Germinal center (tissue), 1 donor: Measurements from ENCODE around the gene AKAP7.

Experiments used
- DNase-seq: peaks from one replicate; pipeline ENCODE4 v3.0.0; 2012; ENCODE audit warnings: mixed read lengths, low spot score

Gene AKAP7

DNA sequence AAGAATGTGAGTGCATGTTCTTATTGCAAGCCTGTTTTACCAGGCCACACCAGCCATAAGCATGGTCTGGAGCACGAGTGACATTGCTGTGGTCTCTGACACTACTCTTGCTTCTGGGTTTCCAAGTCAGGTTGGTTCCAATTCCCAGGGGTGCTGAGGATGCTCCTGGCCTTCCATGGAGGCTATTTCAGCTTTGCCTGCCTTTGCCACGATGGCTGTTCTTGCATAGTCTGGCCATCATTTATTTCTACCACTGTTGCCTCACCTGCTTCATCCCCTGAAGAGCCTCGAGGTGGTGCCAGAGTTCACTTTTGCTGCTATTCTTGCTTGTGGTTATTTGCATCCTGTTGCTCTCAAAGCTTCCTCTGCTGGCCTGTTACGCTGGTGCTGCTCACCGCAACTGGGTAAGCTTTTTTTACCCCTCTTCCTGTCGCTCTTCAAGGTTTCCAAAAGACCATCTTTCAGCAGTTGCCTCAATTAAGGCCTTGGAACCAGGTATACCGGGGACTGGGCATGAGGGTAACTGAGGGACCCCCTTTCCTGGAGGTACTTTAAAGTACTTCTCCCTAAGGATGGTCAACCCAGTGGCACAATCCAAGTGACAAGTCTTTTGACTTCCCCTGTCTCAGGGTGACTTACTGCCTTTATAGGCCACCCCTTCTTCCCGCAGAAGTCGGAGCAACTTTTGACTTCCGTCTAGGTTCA is 64.5 kb downstream of the AKAP7 start:
- peak; percentile 78 for DNase-seq

DNA sequence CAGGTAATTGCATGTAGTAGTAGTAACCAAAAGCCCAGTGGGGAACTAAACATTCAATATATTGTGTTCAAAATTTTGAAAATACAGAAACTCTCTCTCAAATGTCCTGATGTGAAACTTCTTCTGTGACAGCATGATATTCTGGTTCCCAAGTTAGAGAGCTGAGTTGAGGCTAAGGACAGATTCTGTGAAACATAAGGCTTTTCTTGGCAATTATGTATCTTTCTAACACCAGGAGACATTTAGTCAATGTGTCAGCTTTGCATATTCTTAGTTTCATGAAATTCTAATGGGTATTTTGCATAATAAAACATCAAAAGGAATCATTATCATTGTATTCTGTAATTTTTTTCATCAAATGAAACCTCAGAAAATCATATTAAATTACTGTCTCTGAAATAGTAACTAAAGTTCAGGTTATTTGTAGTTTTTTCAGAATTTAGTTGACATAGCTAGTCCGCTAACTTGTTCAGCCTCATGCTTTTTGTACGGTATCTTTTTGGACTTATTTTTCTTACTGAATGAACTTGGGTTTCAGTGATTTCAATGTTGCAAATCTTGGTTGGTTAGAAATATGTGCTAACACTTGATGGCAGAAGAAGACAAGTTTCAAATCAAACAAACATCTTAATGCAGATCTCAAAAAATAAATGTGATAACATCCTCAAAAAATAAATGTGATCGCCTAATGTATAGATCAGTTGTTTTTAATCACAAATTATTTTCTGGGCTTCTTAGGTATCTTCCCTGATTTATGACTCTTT is 70.4 kb downstream of the AKAP7 start:
- DNase-seq, result no peak

DNA sequence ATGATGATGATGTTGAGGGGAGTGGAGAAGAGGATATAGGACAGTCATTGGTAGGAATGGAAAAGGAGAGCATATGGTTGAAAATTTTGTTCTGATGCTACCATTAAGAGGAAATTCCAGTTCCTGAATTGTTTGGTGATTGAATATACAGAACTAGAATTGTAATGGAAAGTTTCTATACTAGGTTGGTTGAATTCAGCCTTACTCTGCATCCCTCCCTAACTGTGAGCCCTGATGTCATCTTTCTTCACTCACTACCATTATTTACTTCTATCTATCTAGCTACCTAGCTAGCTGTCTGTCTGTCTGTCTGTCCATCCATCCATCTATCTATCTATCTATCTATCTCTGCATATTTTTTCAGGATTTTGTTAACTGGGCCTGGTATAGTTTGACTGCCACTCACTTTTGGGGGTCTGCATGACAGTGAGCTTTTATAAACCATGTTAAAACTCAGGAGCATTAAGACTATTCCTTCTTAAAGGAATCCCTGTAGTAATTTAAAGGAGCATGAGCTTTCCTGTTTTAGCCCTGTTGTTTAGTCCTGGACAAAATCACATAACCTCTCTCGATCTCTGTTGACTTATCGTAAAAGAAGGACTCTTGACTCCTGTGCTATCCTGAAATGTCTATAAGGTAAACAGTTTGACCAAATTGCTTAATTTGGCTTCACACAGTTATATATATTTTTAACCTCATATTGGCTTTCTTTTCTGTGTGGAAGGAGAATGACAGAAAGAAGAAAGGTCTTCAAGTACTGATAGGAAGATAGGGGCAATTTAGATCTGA is 71.4 kb downstream of the AKAP7 start:
- no peak for DNase-seq

DNA sequence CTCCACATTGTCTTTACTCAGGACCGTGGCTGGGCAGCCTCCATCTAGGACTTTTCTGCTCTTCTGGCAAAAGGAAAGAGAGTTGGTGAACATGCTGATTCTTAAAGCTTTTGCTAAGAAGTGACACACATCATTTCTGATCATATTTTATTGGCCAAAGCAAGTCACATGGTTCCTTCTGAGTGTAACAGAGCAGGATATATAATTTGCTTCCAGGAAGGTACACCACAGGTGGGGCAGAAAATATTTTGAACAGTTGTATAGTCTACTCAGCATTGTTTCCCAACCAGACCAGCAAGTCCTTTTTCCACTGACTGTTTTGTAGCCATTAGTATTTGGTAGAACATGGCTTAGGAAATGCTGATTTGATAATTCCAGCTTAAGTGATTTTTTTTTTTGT is 73.5 kb downstream of the AKAP7 start:
- DNase-seq, result no peak

DNA sequence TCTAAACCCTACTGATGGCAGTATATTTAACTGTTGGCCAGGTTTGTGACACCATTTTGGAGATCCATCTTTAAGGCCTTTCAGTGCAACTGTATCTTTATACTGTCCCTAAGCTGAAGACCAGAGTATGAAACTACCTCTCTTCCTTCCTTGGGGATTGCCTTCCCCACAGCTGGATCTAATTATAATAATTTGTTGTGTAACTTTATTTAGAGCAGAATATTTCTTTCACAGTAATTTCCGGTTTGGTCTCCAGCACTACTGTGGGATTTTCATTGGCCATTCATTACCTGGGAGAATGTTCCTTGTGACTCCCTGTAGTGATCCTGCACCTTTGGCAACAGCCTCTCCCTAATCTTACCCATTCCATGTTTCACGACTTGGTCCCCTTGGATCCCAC is 75.2 kb downstream of the AKAP7 start:
- no peak for DNase-seq

DNA sequence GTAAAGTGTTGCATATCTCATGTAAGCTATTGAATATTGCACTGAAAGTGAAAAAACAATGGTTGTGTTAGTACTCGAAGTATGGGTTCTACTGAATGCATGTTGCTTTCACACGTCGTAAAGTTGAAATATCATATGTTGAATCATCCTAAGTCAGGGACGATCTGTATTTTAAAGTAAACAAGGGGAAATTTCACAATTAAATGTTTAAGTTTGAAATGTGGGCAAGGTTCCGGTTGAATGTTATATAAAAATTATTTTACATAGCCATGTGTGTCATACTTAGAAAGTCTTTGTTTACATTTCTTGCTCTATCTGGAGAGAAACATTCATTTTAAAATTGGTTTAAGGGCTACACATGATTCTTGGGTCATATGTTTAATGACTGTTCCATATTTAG is 76.8 kb downstream of the AKAP7 start:
- no peak for DNase-seq

DNA sequence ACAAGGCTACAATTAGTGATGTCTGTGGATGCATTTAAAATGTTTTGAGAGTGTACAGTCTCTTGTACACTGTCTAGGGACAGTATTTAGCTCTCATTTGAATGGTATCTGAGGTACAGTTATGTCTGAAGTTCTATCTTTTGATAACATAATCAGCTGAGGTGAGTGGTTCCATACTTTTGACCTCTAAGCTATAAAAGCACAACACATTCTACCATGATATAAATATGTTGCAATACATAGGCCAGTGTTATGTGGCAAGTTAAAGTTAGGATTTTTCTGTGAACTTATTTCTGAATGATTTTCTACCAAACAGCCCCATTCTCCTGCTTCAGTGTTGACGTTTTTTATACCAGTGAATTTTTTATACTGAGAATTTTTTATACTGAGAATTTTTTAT is 77.6 kb downstream of the AKAP7 start:
- no peak for DNase-seq

DNA sequence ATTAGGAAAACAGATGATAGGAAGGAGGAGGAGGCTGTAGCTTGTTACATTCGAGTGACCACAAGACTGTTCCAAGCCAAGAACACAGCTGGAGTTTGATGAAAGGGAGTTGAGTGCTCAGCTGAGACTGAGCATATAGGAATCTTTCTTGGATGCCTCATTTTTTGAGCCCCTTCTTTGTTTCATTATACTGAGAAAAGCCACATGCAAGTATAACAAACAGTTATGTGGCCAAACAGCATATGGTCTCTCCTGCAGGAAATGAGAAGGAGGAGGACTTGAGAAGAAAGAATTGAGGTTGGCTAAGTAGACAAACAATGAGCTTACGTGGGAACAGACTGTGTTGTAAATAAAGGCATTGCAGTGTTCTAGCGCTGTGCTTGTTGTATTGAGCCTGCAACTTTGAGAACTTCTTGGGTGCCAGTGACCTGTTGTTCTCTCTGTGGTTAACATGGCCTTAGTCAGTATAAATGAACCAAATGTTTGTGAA is 78.3 kb downstream of the AKAP7 start:
- no peak for DNase-seq

DNA sequence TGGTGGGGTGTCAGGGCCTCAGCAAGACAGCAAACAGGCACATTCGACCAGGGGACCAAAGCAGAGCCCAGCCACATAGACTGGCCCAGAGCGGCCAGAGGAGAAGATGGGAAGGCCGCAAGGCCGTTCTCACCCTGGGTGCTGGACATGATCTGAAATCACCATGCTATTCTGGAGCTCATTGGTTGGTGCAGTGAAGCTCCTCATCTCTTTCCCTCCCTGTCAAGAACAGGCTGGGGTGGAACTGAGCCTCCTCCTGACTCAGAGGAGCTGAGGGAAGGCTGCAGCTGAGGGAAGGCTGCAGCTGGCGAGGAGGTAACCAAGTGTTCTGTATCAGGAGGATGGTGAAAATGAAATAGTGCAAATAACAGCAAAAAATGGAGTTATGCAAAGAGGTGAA is 80.0 kb downstream of the AKAP7 start:
- no peak for DNase-seq

DNA sequence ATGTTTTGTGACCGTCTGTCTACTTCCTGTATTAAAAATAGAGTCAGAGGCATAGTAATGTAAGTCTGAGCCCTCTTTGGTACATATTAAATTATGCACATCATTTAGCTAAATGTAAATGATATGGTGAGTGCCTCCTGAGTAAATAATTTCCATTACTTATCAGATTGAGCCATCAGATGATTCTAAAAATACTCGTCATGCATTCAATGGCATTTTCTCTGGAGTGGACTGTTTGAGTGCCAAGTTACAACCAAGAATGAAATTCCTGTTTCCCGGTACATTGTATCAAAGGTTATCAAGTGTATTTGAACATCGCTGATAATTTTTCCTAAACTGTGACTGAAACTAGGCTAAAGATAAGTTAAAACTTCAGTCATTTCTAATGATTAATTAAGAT is 81.0 kb downstream of the AKAP7 start:
- no peak for DNase-seq

DNA sequence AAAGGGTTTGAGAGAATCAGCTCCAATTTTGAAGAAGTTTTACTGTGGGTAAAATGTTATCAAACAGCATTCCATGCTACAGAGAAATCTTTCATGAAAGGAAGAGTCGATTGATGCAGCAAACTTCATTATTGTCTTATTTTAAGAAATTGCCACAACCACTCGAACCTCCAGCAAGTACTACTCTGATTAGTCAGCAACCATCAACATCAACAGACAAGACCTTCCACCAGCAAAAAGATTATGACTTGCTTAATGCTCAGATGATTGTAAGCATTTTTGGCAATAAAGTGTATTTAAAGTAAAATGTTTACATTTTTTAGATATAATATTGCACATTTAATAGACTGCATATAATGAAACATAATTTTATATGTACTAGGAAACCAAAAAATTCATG is 87.5 kb downstream of the AKAP7 start:
- DNase-seq, result no peak

DNA sequence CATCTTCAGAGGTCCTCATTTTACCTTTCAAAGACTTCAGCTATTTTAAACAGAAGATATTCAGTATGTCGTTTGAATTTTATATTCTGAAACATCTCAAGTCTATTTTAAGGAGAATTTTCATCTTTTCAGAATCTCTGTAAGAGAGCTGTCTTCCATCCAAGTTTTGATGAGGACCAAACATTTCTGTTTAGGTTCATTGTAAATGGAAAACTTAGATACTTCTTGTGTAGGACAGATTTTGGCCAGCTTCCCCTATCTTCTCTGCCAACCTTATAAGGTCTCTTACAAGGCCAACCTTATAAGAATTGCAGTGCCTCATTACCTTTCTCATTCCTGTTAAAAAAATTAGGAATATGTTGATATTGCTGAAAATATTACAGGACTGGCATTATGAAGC is 88.1 kb downstream of the AKAP7 start:
- no peak for DNase-seq

DNA sequence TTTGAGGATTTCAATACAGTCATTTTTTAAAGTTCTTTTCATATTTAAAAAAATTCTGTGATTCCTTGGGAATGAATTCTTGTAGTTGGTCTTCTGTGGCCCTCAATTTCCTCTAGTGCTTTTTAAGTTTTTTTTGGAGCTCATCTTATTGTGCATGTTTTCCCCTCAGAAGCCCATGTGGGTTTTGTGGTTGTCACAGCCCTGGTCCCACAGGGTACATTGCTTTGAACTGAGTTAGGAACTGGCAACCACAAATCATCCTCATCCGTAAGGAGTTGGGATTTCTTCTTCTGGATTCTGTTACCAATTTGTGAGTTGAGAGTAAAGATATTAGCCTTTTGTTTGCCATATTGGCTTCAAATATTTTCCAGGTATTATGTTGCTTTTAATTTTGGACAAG is 89.9 kb downstream of the AKAP7 start:
- no peak for DNase-seq

DNA sequence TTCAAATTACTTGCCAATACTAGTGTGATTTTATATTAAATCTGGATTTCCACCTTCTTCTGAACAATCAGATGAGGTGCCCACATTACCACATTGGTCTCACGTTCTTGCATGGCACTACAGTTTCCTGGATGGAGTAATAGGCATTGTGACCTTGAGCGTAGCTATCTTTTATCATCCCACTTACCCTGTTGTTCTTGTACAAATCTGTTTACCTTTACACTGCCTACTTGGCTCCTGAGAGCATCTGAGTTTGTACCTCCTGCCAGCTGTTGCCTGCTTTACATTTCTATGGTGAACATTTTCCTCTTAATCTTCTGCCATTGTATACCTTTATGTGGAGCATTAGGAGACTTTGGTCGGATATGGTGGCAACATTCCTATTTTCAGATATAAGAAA is 90.7 kb downstream of the AKAP7 start:
- no peak for DNase-seq

DNA sequence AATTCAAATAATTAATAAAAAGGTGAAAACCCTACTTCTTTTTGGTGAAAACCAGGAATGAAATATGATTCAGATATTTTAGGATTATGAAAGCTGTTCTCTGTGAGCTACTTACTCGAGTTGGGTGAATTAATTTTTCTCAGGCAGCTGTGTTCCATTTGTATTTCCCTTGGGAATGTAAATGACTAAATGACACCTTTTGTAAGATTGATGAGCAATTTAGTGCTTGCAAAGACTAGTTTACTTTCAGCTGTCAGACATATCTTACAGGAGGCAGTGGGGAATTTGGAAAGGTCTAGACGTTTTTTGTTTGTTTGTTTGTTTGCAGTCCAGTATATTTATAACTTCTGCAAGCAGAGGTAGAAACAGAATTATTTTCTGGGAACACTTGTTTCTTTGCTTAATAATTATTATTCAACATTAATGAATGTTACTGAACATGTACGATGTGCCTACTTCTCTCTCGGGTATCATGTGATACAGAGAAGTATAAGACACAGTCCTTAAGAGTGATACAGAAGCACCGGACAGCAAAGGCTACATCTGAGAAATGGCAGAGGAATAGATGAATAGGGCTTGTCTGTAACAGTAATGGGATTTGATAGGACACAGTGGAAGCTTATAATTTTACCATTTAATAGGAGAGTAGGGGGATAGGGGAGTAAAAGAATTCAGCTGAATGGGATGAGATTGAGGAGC is 91.3 kb downstream of the AKAP7 start:
- no peak for DNase-seq

DNA sequence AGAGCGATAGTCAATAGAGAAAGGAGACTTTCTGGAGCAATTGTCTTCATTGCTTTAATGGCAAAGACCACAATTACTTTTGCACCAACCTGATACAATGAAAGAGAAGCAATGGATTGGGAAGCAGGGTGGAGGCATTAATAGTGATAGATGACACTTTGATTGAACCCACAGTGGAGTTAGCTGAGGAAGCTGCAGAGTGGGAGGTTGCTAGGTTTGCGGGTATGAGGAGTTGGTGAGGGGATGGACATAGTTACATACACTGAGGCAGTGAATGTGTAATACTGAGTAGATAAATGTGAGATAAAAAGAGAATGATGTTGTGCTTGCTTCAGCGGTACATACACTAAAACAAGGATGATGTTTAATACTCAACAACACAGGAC is 91.9 kb downstream of the AKAP7 start:
- no peak for DNase-seq

DNA sequence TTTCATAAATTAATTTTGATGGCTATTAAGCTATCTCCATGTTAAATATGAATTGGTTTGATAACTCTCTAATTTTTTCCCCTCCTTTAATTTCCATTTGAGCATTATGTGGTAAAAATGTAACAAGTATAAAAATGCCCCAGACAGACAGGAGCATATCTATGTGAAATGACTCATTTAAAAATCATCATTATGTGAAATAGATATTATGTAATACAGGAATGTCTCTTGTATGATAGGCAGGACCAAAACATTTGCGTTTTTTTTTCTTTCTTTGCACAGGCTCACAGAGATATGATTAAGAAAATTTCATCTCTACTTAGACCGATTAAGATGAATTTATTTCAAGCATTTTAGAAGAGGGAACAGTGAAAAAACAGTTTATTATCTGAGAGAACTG is 95.8 kb downstream of the AKAP7 start:
- no peak for DNase-seq

DNA sequence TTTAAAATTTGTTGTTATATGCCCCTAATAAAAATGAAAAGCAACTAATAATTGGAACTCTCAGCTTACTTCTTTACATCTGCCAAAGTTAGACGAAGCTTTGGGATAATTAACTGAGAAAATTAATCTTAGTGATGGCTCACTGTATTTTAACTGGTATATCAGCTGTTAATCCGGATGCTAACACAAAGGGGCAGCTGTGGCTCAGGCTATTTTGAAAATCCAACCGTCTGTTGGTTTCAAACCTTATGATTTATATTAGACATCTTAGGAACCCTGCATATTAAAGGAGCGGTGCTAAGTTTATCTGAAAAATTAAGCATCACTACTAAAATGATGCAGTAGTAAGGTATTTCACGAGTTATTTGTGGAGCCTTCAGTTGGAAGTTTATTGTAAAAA is 96.6 kb downstream of the AKAP7 start:
- DNase-seq, result no peak

DNA sequence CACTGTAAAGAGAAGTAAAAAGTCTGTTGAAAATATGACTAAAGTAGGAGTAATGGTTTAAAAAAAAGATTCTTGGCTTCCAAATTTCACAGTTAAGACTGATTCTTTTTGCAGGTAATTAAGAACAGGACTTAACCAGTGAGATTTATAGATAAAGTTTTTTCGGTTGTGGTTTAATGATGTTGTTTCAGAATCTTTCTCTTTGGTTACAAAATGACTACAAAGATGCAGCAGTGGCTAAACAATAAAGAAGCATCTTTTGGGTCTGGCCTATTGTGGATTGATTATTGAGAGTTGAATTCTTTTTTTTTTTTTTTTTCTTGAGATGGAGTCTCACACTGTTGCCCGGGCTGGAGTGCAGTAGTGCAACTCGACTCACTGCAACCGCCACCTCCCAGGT is 109.7 kb downstream of the AKAP7 start:
- no peak for DNase-seq

DNA sequence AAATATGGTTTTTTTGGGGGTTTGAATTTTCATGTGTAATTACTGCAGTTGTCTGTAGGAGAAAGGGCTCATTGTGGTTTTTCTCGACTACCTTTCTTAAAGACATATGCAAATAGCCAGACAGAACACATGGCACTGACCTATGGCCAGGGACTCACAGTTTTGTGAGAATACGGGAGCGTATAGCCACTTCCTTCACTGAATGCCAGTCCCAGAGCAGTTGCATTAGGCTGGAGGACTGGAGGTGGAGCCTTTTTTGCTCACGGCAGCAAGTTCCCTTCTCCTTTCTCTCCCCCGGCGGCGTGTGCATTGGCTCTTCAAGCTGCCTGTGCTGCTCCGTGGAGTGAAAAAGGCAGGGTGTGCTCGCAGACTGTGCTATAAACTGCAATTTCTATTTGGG is 114.9 kb downstream of the AKAP7 start:
- peak; percentile 14 for DNase-seq

DNA sequence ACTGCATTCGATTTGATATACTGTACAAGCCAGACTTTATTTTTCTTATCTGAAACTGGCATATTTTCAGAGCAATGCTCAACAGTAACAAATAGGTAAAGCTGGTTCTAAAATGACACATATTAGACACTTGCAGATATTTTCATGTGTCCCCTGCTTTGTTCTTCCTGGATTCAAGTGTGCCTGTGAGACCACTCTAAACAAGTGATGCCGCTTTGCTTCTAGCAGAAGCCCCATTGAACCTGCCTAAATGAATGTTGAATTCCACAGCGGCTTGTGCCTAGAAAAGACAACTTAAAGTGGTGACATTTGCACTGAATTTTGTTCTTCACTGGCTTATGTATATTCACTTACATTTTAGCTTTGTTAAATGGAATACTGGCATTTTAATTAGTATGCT is 115.7 kb downstream of the AKAP7 start:
- DNase-seq, result no peak

DNA sequence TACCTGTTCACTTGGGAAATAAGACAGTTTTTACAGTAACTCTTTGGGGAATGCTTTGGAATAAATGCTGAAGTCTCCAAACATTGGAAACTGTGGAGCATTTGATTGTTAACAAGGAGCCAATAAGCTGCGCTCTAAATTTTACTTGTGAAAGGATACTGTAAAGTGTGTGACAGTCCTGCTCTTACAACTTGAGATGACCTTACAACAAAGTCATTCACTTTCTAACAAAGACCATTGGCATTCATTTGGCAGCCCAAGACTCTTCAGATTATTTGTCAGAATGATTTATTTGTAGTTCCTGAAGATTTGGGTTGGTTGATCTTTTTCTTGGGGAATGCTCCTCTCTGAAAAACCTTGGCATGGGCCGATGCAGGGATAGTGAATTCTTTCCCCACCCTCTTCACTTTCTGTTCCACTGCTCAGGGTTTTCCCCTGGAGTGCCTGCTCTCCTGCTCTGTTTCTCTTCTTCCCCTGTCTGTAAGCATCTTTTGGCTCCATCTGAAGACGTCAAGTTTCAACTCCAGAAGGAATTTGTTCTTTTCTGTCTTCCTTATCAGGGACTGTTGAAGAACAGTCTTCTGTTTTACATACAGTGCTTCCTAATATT is 116.4 kb downstream of the AKAP7 start:
- no peak for DNase-seq
